T-helper 2 cell treated with Interferon-gamma antibody and Interleukin-4, amounts not matched to agents 5 μg/mL and 100 μg/mL, for 36 hours (primary cell): ENCODE measurements around the gene ZNF326.
"Not testable (repeated sequence)": the region's sequence is repeated elsewhere in the genome, so short reads cannot be mapped to it uniquely, and the experiment has no call there.

Experiments used
- DNase-seq: peaks from one replicate; pipeline ENCODE4 v3.0.0; 2021; ENCODE audit warnings: low spot score
- H3K27ac Mint-ChIP-seq: one replicate; pipeline ENCODE4 v1.8.0; 2021; ENCODE audit warnings: mild to moderate bottlenecking, mixed read lengths
- H3K27me3 Mint-ChIP-seq: one replicate; pipeline ENCODE4 v1.8.0; 2021; ENCODE audit warnings: low read depth, mixed read lengths
- H3K36me3 Mint-ChIP-seq: one replicate; pipeline ENCODE4 v1.8.0; 2021; ENCODE audit warnings: low read depth, mixed read lengths
- H3K4me1 Mint-ChIP-seq: one replicate; pipeline ENCODE4 v1.8.0; 2021; ENCODE audit warnings: low read depth, mixed read lengths
- H3K4me3 Mint-ChIP-seq: one replicate; pipeline ENCODE4 v1.8.0; 2022; ENCODE audit warnings: mild to moderate bottlenecking, moderate library complexity, mixed read lengths
- H3K9me3 Mint-ChIP-seq: one replicate; pipeline ENCODE4 v1.8.0; 2021; ENCODE audit warnings: mixed read lengths

Gene ZNF326

DNA sequence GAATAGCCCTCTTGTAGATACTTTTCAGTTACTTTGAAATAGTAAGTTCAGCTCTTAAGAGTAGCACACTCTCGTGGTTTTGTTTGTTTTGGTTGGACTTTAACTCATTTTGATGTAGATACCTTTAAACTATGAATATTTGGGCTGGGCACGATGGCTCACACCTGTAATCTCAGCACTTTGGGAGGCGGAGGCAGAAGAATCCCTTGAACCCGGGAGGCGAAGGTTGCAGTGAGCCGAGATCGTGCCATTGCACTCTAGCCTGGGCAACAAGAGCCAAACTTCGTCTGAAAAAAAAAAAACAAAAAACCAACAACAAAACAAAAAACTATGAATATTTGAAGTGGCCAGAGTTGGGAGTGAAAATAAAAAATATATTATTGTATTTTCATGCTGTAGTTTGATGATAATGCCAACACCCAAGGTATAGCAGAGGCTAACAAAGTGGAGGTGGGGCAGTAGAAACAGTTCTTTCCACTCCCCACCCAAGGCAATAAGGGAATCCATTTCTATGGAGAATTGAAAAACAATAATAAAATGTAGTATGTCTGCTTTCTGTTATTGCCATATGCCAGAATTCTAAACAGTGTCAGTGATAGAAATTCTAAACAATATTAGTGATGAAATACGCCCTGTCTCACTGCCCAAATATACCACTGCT lies 1.7 kb downstream of the ZNF326 start:
- Mint-ChIP-seq H3K27ac (peak overlapping the region; percentile 97), H3K4me3 (peak overlapping the region; percentile 100), H3K27me3 (no peaks in the 10 kb centered on the region), H3K9me3 (no peaks in the 10 kb centered on the region), H3K36me3 (peaks cover 24% of the 10 kb centered on the region), H3K4me1 (peaks cover 44% of the 10 kb centered on the region)
- DNase-seq = no peak

DNA sequence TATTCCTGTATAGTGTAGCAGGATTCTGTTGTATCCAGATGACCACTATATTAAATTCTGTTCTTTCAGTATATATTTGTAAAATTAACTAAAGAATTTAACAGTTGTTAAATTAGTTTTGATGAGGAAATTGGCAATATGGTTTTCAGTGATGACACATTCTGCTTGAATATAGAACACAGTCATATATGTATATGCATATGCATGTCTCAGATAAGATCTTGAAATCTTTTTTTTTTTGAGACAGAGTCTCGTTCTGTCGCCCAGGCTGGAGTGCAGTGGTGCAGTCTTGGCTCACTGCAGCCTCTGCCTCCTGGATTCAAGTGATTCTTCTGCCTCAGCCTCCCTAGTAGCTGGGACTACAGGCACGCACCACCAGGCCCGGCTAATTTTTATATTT lies 2.2 kb downstream of the ZNF326 start:
- Mint-ChIP-seq H3K36me3 (peaks cover 24% of the 10 kb centered on the region), H3K4me3 (peak overlapping the region; percentile 40), H3K4me1 (peaks cover 44% of the 10 kb centered on the region)
- H3K9me3 Mint-ChIP-seq, H3K27me3 Mint-ChIP-seq, H3K27ac Mint-ChIP-seq, DNase-seq: not testable (repeated sequence)

DNA sequence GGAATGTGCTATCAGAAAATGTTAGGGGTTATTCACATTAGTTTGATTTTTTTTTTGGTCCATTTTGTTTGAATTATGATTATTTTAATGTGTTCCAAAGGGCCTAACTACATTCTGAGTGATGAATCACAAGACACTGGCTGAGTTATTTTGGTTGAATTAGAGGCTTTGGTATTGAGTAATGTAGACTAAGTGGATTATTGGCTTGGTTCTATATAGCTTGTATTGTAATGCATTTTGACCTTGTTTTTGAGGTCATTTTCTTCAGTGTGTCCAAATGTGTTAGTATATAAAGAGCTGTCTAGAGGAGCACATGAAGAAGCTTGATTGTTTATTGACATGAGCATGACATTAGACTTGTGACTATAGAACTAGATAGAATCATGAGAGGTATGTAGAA lies 3.4 kb downstream of the ZNF326 start:
- peaks cover 44% of the 10 kb centered on the region for H3K4me1 Mint-ChIP-seq
- peaks cover 24% of the 10 kb centered on the region for H3K36me3 Mint-ChIP-seq
- H3K4me3 Mint-ChIP-seq = no peak overlapping the region
- no peak for DNase-seq
- H3K9me3 Mint-ChIP-seq = no peaks in the 10 kb centered on the region
- H3K27me3 Mint-ChIP-seq = no peaks in the 10 kb centered on the region
- no peak overlapping the region for H3K27ac Mint-ChIP-seq

DNA sequence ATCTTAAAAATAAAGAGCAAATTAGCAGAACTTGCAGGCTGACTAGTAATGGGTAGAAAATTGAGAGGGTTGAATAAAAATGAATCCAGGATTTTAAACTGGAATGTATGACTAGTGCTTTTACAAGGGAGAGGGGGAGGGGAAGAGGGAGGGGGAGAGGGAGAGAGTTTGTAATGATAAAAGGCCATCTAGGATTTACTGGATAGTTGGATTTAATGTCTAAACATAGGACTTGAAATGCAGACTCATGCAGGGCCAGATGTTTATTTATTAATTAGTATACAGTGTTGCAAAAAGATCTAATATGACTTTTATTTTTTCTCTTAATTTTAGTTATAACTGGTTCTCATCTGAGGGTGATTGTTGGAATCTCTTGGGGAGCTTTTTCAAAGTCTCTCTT lies 4.3 kb downstream of the ZNF326 start:
- DNase-seq = no peak
- Mint-ChIP-seq H3K27ac (no peak overlapping the region), H3K36me3 (peaks cover 26% of the 10 kb centered on the region), H3K4me3 (no peak overlapping the region), H3K4me1 (peaks cover 47% of the 10 kb centered on the region), H3K9me3 (no peaks in the 10 kb centered on the region), H3K27me3 (no peaks in the 10 kb centered on the region)

DNA sequence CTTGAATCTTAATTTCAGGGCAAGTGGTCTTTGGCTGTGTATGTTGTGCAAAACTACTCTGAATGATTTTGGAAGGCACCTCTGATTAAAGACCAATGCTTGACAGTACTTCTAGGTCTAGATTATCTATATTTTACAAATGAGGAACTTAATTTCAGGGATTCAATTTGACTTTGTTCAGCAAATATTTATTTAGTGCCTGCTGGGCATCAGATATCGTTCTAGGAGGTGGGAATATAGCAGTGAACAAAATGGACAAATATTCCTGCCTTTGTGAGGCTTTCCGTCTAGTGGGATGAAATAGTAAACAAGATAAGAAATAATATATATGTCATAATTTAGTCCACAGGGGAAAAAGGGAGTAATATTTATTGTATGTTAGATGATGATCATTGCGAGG lies 4.7 kb downstream of the ZNF326 start:
- DNase-seq = no peak
- Mint-ChIP-seq H3K36me3 (peaks cover 26% of the 10 kb centered on the region), H3K4me3 (no peak overlapping the region), H3K9me3 (no peaks in the 10 kb centered on the region), H3K27me3 (no peaks in the 10 kb centered on the region), H3K4me1 (peaks cover 45% of the 10 kb centered on the region), H3K27ac (no peak overlapping the region)

DNA sequence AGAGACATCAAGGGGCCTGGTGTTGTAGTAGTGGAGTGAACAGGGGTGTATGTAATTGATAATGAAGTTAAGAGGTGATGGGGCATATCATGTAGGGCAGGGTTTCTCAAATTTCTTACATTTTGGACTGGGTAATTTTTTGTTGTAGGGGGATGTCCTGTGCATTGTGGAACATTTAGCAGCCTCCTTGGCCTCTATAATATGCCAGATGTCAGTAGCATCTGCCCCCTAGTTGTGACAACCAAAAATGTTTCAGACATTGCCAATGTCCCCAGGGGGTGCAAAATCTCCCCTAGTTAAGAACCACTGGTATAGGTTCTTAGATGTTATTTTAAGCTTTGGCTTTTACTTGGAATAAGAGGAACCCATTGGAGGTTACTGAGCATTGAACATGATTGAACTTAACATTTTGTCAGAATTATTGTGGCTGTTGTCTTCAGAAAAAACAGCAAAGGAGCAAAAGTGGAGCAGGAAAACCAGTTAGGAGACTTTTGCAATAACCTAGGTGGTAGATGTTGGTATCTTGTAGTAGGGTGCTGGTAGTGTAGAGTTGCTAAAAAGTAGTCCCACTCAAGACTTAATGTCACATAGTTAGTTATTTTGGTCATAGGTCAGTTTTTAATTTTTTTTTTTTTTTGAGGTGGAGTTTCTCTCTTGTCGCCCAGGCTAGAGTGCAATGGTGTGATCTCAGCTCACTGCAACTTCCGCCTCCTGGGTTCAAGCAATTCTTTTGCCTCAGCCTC lies 6.2 kb downstream of the ZNF326 start:
- Mint-ChIP-seq H3K27me3 (no peaks in the 10 kb centered on the region), H3K27ac (no peak overlapping the region), H3K36me3 (peaks cover 34% of the 10 kb centered on the region), H3K4me3 (no peak overlapping the region), H3K4me1 (peaks cover 43% of the 10 kb centered on the region), H3K9me3 (no peaks in the 10 kb centered on the region)
- no peak for DNase-seq

DNA sequence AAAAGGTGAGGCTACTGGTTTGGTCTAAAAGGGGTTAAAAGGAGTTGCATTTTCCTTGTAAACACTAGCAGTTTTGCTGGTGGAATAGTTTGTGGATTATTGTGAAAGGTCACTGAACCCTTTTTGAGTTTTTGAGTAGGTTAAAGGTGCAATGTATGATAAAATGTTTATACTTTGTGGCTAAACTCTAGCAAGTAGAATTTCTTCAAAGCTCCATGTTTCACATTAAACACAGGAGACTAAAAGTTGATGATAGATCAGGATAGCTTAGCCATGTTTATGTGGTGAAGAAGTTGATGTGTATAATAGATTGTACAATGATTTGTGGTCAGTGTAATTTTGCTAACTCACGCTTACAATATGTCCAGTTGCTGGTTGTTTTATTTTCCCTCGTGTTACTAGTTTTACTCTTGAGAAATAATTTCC lies 13.1 kb downstream of the ZNF326 start:
- H3K27me3 Mint-ChIP-seq = no peaks in the 10 kb centered on the region
- no peak for DNase-seq
- no peak overlapping the region for H3K4me3 Mint-ChIP-seq
- H3K36me3 Mint-ChIP-seq = peaks cover 47% of the 10 kb centered on the region
- H3K9me3 Mint-ChIP-seq = no peaks in the 10 kb centered on the region
- H3K4me1 Mint-ChIP-seq = peaks cover 17% of the 10 kb centered on the region
- H3K27ac Mint-ChIP-seq = no peak overlapping the region

DNA sequence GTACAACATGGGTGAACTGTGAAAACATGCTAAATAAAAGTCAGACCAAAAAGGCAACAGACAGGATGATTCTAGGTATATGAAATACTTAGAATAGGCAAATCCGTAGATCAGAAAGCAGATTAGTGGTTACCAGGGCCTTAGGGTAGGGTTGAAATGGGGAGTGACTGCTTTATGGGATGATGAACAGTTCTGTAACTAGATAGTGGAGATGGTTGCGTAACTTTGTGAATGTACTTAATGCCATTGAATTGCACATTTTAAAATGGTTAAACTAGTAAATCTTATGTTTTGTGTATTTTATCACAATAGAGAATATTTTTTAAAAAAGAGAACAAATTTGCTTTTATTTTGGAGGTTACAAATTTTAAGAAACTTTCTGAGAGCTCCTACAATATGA lies 17.4 kb downstream of the ZNF326 start:
- Mint-ChIP-seq H3K4me1 (peaks cover 8% of the 10 kb centered on the region), H3K36me3 (peaks cover 62% of the 10 kb centered on the region), H3K9me3 (no peaks in the 10 kb centered on the region), H3K4me3 (no peak overlapping the region), H3K27me3 (no peaks in the 10 kb centered on the region), H3K27ac (no peak overlapping the region)
- DNase-seq = no peak

DNA sequence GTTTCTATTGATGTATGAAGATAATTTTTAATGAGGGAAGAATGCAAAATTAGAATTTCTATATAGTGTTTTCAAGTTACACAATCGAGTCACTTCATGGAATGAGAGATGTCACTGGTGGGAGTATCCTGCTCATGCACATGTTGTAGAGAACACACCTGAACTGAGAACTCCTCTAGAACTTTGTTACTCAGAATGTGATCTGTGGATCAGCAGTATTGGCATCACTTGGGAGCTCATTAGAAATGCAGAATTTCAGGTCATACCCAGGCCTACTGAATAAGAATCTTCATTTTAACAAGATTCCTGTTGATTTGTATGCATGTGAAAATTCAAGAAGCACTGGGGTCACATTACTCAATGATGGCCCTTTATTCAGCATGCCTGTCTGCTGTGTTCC lies 28.8 kb downstream of the ZNF326 start:
- H3K27me3 Mint-ChIP-seq = no peaks in the 10 kb centered on the region
- H3K9me3 Mint-ChIP-seq = peaks cover 27% of the 10 kb centered on the region

DNA sequence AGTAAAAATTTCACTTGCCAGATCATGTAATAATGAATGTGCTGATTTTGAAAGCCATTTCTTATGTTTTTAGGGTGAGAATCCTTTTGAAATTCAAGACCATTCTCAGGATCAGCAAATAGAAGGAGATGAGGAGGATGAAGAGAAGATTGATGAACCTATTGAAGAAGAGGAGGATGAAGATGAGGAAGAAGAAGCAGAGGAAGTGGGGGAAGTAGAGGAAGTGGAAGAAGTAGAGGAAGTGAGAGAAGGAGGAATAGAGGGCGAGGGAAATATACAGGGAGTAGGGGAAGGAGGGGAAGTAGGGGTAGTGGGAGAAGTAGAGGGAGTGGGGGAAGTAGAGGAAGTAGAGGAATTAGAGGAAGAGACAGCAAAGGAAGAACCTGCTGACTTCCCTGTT lies 32.4 kb downstream of the ZNF326 start:
- peaks cover 20% of the 10 kb centered on the region for H3K9me3 Mint-ChIP-seq
- H3K4me1 Mint-ChIP-seq = no peaks in the 10 kb centered on the region
- no peaks in the 10 kb centered on the region for H3K27me3 Mint-ChIP-seq
- H3K4me3 Mint-ChIP-seq = no peak overlapping the region
- H3K27ac Mint-ChIP-seq = no peak overlapping the region
- peaks cover 55% of the 10 kb centered on the region for H3K36me3 Mint-ChIP-seq
- DNase-seq = no peak

More for the DNA sequence above, 28.8 kb downstream of the ZNF326 start:
- no peak overlapping the region for H3K27ac Mint-ChIP-seq
- no peaks in the 10 kb centered on the region for H3K4me1 Mint-ChIP-seq
- peaks cover 82% of the 10 kb centered on the region for H3K36me3 Mint-ChIP-seq
- no peak for DNase-seq
- no peak overlapping the region for H3K4me3 Mint-ChIP-seq

DNA sequence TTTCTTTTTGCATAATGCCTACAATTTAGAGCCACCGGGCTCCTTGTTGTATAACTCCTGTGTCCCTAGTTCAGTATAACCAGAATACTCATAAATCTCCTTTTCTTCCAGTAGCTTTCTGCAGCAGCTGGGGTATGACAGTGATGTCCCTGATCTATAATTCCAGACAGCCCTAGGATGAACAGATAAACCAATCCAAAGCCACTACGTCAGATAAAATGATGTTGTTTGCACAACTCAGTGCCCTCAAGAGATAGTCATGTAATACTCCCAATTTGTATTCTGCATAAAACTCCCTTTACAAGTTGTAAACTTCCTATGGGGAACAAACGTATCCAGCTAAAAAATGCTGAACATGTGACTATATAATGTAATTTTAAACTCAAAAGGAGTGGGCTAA lies 44.7 kb downstream of the ZNF326 start:
- DNase-seq = no peak
- no peaks in the 10 kb centered on the region for H3K27me3 Mint-ChIP-seq
- peaks cover 1% of the 10 kb centered on the region for H3K36me3 Mint-ChIP-seq
- H3K4me1 Mint-ChIP-seq = no peaks in the 10 kb centered on the region
- H3K4me3 Mint-ChIP-seq = no peak overlapping the region
- H3K9me3 Mint-ChIP-seq = no peaks in the 10 kb centered on the region
- H3K27ac Mint-ChIP-seq = no peak overlapping the region

DNA sequence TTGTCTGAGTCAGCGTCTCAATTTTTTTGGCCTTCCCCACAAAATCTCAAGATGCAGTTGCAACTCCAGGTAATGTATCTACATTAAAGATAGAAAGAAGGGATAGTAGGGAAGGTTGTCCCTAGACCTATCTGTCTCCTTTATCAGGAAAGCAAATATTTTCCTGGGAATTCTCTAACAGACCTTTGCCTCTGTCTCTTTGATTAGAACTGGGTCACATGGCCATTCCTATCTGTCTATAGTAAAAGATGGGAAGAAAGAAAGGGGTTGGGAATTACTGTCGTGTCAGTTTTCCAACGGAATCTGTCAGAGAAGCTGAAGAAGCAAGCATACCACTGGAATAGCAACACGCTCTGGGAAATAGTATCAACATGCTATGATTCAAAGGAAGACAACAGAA lies 48.7 kb downstream of the ZNF326 start:
- no peak for DNase-seq
- Mint-ChIP-seq H3K36me3 (no peaks in the 10 kb centered on the region), H3K9me3 (no peaks in the 10 kb centered on the region), H3K4me1 (no peaks in the 10 kb centered on the region), H3K27ac (no peak overlapping the region), H3K4me3 (no peak overlapping the region), H3K27me3 (peaks cover 11% of the 10 kb centered on the region)

DNA sequence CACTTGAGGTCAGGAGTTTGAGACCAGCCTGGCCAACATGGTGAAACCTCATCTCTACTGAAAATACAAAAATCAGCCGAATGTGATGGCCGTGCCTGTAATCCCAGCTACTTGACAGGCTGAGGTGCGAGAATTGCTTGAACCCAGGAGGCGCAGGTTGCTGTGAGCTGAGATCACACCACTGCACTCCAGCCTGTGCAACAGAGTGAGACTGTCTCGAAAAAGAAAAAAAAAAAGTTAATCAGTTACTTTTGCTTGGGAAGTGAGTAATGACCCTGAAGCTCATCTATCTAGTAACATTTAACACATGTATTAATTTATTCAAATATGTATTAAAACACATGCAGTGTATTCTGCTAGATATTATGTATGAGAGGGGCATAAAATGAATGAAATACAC lies 49.4 kb downstream of the ZNF326 start:
- no peak overlapping the region for H3K4me3 Mint-ChIP-seq
- H3K27me3 Mint-ChIP-seq = peaks cover 11% of the 10 kb centered on the region
- no peak overlapping the region for H3K27ac Mint-ChIP-seq
- H3K36me3 Mint-ChIP-seq = no peaks in the 10 kb centered on the region
- no peaks in the 10 kb centered on the region for H3K4me1 Mint-ChIP-seq
- no peak for DNase-seq
- no peaks in the 10 kb centered on the region for H3K9me3 Mint-ChIP-seq

DNA sequence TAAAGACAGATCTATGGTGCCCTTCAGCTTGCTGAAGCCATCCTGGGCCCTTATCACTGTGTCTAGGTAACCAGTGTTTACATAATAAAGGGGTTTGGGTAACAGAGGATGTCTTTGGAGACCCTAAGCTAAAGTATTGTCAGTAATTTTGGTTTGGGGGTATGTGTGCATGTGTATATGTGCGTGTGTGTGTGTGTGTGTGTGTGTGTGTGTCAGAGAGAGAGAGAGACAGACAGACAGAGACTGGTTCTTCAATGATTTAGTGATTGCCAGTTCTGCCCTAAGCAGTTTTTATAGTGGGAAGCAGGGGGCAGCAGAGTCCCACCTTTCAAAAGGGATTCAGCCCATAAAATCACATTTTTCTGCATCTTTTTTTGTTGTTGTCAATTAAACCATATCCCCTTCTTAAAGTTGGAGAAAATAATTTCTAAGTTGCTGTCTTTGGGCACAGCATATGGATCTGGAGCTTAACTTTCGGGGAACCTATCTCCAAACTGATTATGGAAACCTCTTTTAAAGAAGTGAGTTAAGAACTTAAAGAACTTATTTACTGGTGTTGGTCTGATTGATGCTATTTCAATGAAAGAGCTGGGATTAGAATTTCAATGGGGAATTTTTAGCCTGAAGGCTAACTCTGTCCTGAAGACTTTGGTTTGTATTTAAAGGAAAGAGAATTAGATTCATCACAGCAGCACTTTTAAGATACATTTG lies 51.1 kb downstream of the ZNF326 start:
- Mint-ChIP-seq H3K9me3 (no peaks in the 10 kb centered on the region), H3K36me3 (no peaks in the 10 kb centered on the region), H3K4me3 (no peak overlapping the region), H3K27me3 (peaks cover 11% of the 10 kb centered on the region), H3K4me1 (no peaks in the 10 kb centered on the region), H3K27ac (no peak overlapping the region)
- DNase-seq = no peak
